Measurements from ENCODE around the gene ZNF205.
"Not testable (repeated sequence)": the region's sequence is repeated elsewhere in the genome, so short reads cannot be mapped to it uniquely, and the experiment has no call there.

The ZNF205 gene

GRCh38 chr16:3112058-3112880, at the start of gene ZNF205:
Gene ZNF205, plus strand, starts transcription at chr16:3112586. Its CDS starts 845 bp downstream, at chr16:3113431.
- peak; percentile 67 for DNase-seq (ENCODE audit: low spot score)

- DNase-seq (ENCODE audit: low spot score), result no peak
Observed at GRCh38 chr16:3063625-3064386, 48.6 kb upstream of the ZNF205 start.

- no peak for DNase-seq (ENCODE audit: low spot score)
Observed at GRCh38 chr16:3065069-3065741, 47.2 kb upstream of the ZNF205 start, which contains the start of gene IL32. Gene IL32, plus strand, starts transcription at chr16:3065640. Its CDS starts 172 bp downstream, at chr16:3065812.

GRCh38 chr16:3065742-3066439, 46.5 kb upstream of the ZNF205 start:
- no peak for DNase-seq (ENCODE audit: low spot score)

- DNase-seq (ENCODE audit: low spot score), result no peak
Observed at GRCh38 chr16:3066440-3066748, 46.0 kb upstream of the ZNF205 start.

- no peak for DNase-seq (ENCODE audit: low spot score)
Observed at GRCh38 chr16:3068487-3068886, 43.9 kb upstream of the ZNF205 start.

- DNase-seq (ENCODE audit: low spot score), result not testable (repeated sequence)
Observed at GRCh38 chr16:3069146-3069545, 43.2 kb upstream of the ZNF205 start.

GRCh38 chr16:3070608-3071111, 41.7 kb upstream of the ZNF205 start:
- DNase-seq (ENCODE audit: low spot score), result no peak

- no peak for DNase-seq (ENCODE audit: low spot score)
Observed at GRCh38 chr16:3071655-3072054, 40.7 kb upstream of the ZNF205 start.

- not testable (repeated sequence) for DNase-seq (ENCODE audit: low spot score)
Observed at GRCh38 chr16:3072148-3072547, 40.2 kb upstream of the ZNF205 start.

- DNase-seq (ENCODE audit: low spot score), result not testable (repeated sequence)
Observed at GRCh38 chr16:3072576-3073263, 39.7 kb upstream of the ZNF205 start.

- no peak for DNase-seq (ENCODE audit: low spot score)
Observed at GRCh38 chr16:3073448-3073847, 38.9 kb upstream of the ZNF205 start.

GRCh38 chr16:3074860-3075522, 37.4 kb upstream of the ZNF205 start:
- no peak for DNase-seq (ENCODE audit: low spot score)

- no peak for DNase-seq (ENCODE audit: low spot score)
Observed at GRCh38 chr16:3075523-3075915, 36.9 kb upstream of the ZNF205 start.

GRCh38 chr16:3075946-3076345, 36.4 kb upstream of the ZNF205 start:
- DNase-seq (ENCODE audit: low spot score), result not testable (repeated sequence)

GRCh38 chr16:3076577-3076976, 35.8 kb upstream of the ZNF205 start:
- no peak for DNase-seq (ENCODE audit: low spot score)

- DNase-seq (ENCODE audit: low spot score), result no peak
Observed at GRCh38 chr16:3080024-3080423, 32.4 kb upstream of the ZNF205 start.

- DNase-seq (ENCODE audit: low spot score), result not testable (repeated sequence)
Observed at GRCh38 chr16:3081957-3082356, 30.4 kb upstream of the ZNF205 start.

- DNase-seq (ENCODE audit: low spot score), result not testable (repeated sequence)
Observed at GRCh38 chr16:3083408-3083807, 29.0 kb upstream of the ZNF205 start.

- DNase-seq (ENCODE audit: low spot score), result no peak
Observed at GRCh38 chr16:3084491-3084890, 27.9 kb upstream of the ZNF205 start.
